ENCODE results near the gene ANAPC5. TPM values are rescaled to one million over a fixed set of nuclear protein-coding genes. Genes with fewer than 3 reads are reported as not detected.

ANAPC5 gene
- total and polyA plus RNA-seq, 2 experiments from 2014 or later, result 128 to 144 TPM

GRCh38 chr12:121331248-121331647 lies 21.0 kb downstream of the ANAPC5 start:
- H3K4me3 ChIP-seq, result no peak overlapping the region
- no peak overlapping the region for H2AFZ ChIP-seq
- no peak overlapping the region for H3K4me2 ChIP-seq (ENCODE audit: unreplicated experiment)
- 75 to 78% methylated on average over 6 of the region's 6 CpGs for WGBS, 2 experiments (ENCODE audit: low coverage in 1 of 2, low lambda C conversion rate in 2 of 2, missing lambda C conversion rate in 2 of 2)
- no peaks in the 10 kb centered on the region for H3K9me2 ChIP-seq (ENCODE audit: insufficient read depth)
- H3K27ac ChIP-seq, result no peak overlapping the region
- H3K9me3 ChIP-seq (ENCODE audit: low read depth), result no peaks in the 10 kb centered on the region
- H3K9ac ChIP-seq, result no peak overlapping the region
- peaks cover 79% of the 10 kb centered on the region for H3K36me3 ChIP-seq (ENCODE audit: low read depth)
- peak; percentile 10 for DNase-seq
- no peaks in the 10 kb centered on the region for H3F3A ChIP-seq (ENCODE audit: insufficient read depth)
- TF ChIP-seq EZH2 (IDR thresholded peaks at IDR 0.05; ENCODE audit: insufficient read depth, poor library complexity, severe bottlenecking) (no peak), EZH2phosphoT487 (IDR thresholded peaks at IDR 0.05; ENCODE audit: insufficient read depth, low read depth) (no peak)
- no peaks in the 10 kb centered on the region for H4K20me1 ChIP-seq (ENCODE audit: insufficient read depth)
- H3K4me1 ChIP-seq (ENCODE audit: insufficient read depth), result no peaks in the 10 kb centered on the region
- H3K79me2 ChIP-seq (ENCODE audit: insufficient read depth), result 0 out of 2 replicates have a peak, but pooled peaks cover 4% of the 10 kb centered on the region
- H3K27me3 ChIP-seq (replicated peaks; ENCODE audit: insufficient read depth), result no peaks in the 10 kb centered on the region
- in situ Hi-C loops (cut with MboI), result loop anchor here (10.0 to 25.0 kb wide), 2 partner anchors 106 to 344 kb away; no protein-coding TSS in a partner anchor

GRCh38 chr12:121330692-121331091 lies 21.5 kb downstream of the ANAPC5 start:
- TF ChIP-seq EZH2 (IDR thresholded peaks at IDR 0.05; ENCODE audit: insufficient read depth, poor library complexity, severe bottlenecking) (no peak), EZH2phosphoT487 (IDR thresholded peaks at IDR 0.05; ENCODE audit: insufficient read depth, low read depth) (no peak)
- Histone ChIP-seq H3K9me2 (ENCODE audit: insufficient read depth) (no peaks in the 10 kb centered on the region), H3K27me3 (replicated peaks; ENCODE audit: insufficient read depth) (no peaks in the 10 kb centered on the region), H3K4me3 (no peak overlapping the region), H3K9me3 (ENCODE audit: low read depth) (no peaks in the 10 kb centered on the region), H2AFZ (no peak overlapping the region), H4K20me1 (ENCODE audit: insufficient read depth) (no peaks in the 10 kb centered on the region), H3K27ac (no peak overlapping the region), H3F3A (ENCODE audit: insufficient read depth) (no peaks in the 10 kb centered on the region), H3K9ac (no peak overlapping the region), H3K4me1 (ENCODE audit: insufficient read depth) (no peaks in the 10 kb centered on the region), H3K4me2 (ENCODE audit: unreplicated experiment) (no peak overlapping the region), H3K36me3 (ENCODE audit: low read depth) (peaks cover 75% of the 10 kb centered on the region), H3K79me2 (ENCODE audit: insufficient read depth) (0 out of 2 replicates have a peak, but pooled peaks cover 4% of the 10 kb centered on the region)
- in situ Hi-C loops (cut with MboI), result loop anchor here (10.0 to 25.0 kb wide), 2 partner anchors 107 to 344 kb away; no protein-coding TSS in a partner anchor
- no peak for DNase-seq

GRCh38 chr12:121330195-121330594 lies 22.0 kb downstream of the ANAPC5 start:
- Histone ChIP-seq H3K27me3 (replicated peaks; ENCODE audit: insufficient read depth) (no peaks in the 10 kb centered on the region), H4K20me1 (ENCODE audit: insufficient read depth) (no peaks in the 10 kb centered on the region), H3K79me2 (ENCODE audit: insufficient read depth) (0 out of 2 replicates have a peak, but pooled peaks cover 4% of the 10 kb centered on the region), H3K27ac (no peak overlapping the region), H3K9me2 (ENCODE audit: insufficient read depth) (no peaks in the 10 kb centered on the region), H3K9ac (no peak overlapping the region), H3K4me1 (ENCODE audit: insufficient read depth) (no peaks in the 10 kb centered on the region), H3K4me2 (ENCODE audit: unreplicated experiment) (no peak overlapping the region), H3K4me3 (no peak overlapping the region), H3F3A (ENCODE audit: insufficient read depth) (no peaks in the 10 kb centered on the region), H3K9me3 (ENCODE audit: low read depth) (no peaks in the 10 kb centered on the region), H2AFZ (no peak overlapping the region), H3K36me3 (ENCODE audit: low read depth) (peaks cover 70% of the 10 kb centered on the region)
- in situ Hi-C loops (cut with MboI), result loop anchor here (10.0 to 25.0 kb wide), 2 partner anchors 107 to 345 kb away; no protein-coding TSS in a partner anchor
- no peak for DNase-seq
- 87 to 91% methylated on average over 4 of the region's 4 CpGs for WGBS, 2 experiments (ENCODE audit: low coverage in 1 of 2, low lambda C conversion rate in 2 of 2, missing lambda C conversion rate in 2 of 2)
- TF ChIP-seq EZH2 (IDR thresholded peaks at IDR 0.05; ENCODE audit: insufficient read depth, poor library complexity, severe bottlenecking), result no peak
- TF ChIP-seq EZH2phosphoT487 (IDR thresholded peaks at IDR 0.05; ENCODE audit: insufficient read depth, low read depth), result no peak

GRCh38 chr12:121328620-121329019 lies 23.6 kb downstream of the ANAPC5 start:
- no peak overlapping the region for H3K27ac ChIP-seq
- H3K27me3 ChIP-seq (replicated peaks; ENCODE audit: insufficient read depth), result no peaks in the 10 kb centered on the region
- H3K4me2 ChIP-seq (ENCODE audit: unreplicated experiment), result no peak overlapping the region
- no peaks in the 10 kb centered on the region for H3K4me1 ChIP-seq (ENCODE audit: insufficient read depth)
- in situ Hi-C loops (cut with MboI), result loop anchor here (25.0 kb wide), 1 partner anchor 109 kb away; no protein-coding TSS in a partner anchor
- H2AFZ ChIP-seq, result no peak overlapping the region
- H3K9ac ChIP-seq, result no peak overlapping the region
- no peaks in the 10 kb centered on the region for H3K9me3 ChIP-seq (ENCODE audit: low read depth)
- H3K36me3 ChIP-seq (ENCODE audit: low read depth), result peaks cover 65% of the 10 kb centered on the region
- no peak overlapping the region for H3K4me3 ChIP-seq
- TF ChIP-seq EZH2 (IDR thresholded peaks at IDR 0.05; ENCODE audit: insufficient read depth, poor library complexity, severe bottlenecking), result no peak
- no peak for TF ChIP-seq EZH2phosphoT487 (IDR thresholded peaks at IDR 0.05; ENCODE audit: insufficient read depth, low read depth)
- no peaks in the 10 kb centered on the region for H3F3A ChIP-seq (ENCODE audit: insufficient read depth)
- 0 out of 2 replicates have a peak, but pooled peaks cover 4% of the 10 kb centered on the region for H3K79me2 ChIP-seq (ENCODE audit: insufficient read depth)
- WGBS, 2 experiments (ENCODE audit: low coverage in 1 of 2, low lambda C conversion rate in 2 of 2, missing lambda C conversion rate in 2 of 2), result 97 to 98% methylated on average over 4 of the region's 4 CpGs
- no peak for DNase-seq
- no peaks in the 10 kb centered on the region for H3K9me2 ChIP-seq (ENCODE audit: insufficient read depth)
- no peaks in the 10 kb centered on the region for H4K20me1 ChIP-seq (ENCODE audit: insufficient read depth)
